ENCODE measurements around the gene CHRNE. TPM values are rescaled to one million over a fixed set of nuclear protein-coding genes. Genes with fewer than 3 reads are reported as not detected.
"Not testable (repeated sequence)": the region's sequence is repeated elsewhere in the genome, so short reads cannot be mapped to it uniquely, and the experiment has no call there.

CHRNE gene
- total and polyA plus RNA-seq, 2 donors (not counting 1 experiment from before 2014, with no cell fraction given) = 0.99 to 4.7 TPM

DNA sequence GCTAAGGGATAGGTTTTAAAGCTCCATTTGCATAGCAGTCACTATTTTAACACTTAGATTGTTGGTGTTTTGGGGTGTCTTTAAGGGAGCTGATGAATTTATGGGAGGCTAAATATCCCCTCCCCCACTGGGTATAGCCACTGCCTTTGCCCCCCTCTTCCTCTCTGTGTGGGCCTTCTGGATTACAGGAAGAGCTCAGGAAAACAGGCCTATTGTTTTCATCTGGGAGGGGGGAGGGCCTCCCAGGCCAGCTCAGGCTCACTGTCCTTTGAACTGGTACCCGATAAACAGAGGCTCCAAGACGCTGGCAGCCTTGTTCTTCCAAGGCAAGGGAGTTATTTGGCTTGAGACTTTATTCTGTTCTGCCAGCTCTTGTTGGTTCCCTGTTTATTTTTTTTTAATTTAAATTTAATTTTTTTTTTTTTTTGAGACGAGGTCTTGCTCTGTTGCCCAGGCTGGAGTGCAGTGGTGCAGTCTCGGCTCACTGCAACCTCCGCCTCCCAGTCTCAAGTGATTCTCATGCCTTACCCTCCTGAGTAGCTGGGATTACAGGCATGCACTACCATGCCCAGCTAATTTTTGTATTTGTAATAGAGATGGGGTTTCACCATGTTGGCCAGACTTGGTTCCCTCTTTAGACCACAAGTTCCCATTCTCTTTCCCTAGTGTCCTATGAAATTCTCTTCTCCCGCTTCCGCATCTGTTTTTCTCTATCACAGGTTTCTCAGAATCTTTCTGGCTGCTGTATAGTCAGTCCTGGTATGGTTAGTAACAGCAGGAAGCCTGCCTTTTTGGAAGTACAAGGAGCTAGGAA lies 44.6 kb downstream of the CHRNE start:
- Histone ChIP-seq H3K9ac (ENCODE audit: low read length) (no peak overlapping the region), H2AFZ (ENCODE audit: insufficient read depth, low read depth, low read length, poor library complexity, severe bottlenecking) (no peak overlapping the region), H3K27ac (ENCODE audit: low read length in 2 of 2) (no peak overlapping the region), H3K4me2 (replicated peaks; ENCODE audit: low read depth, low read length, poor library complexity, severe bottlenecking) (no peak overlapping the region), H4K20me1 (ENCODE audit: control insufficient read depth, insufficient read depth, low read length, poor library complexity, severe bottlenecking) (peaks cover 72% of the 10 kb centered on the region), H3K79me2 (ENCODE audit: control insufficient read depth, insufficient read depth, low read length) (peaks cover 63% of the 10 kb centered on the region), H3K9me3 (ENCODE audit: control extremely low read depth in 1 of 3, control insufficient read depth in 2 of 3, insufficient read depth in 1 of 3, low read length in 2 of 3) (no peaks in the 10 kb centered on the region), H3K27me3 (replicated peaks in 1 of 4; ENCODE audit: control extremely low read depth in 1 of 4, control insufficient read depth in 3 of 4, insufficient read depth in 4 of 4, low read length in 3 of 4) (no peaks in the 10 kb centered on the region), H3K4me3 (ENCODE audit: control extremely low read depth in 1 of 5, extremely low read depth in 1 of 5, insufficient read depth in 1 of 5, low read depth in 2 of 5, low read length in 4 of 5) (no peak overlapping the region), H3K4me1 (ENCODE audit: control insufficient read depth in 2 of 2, insufficient read depth in 2 of 2, low read length in 2 of 2) (no peaks in the 10 kb centered on the region), H3K36me3 (replicated peaks in 1 of 2; ENCODE audit: control extremely low read depth in 1 of 2, control insufficient read depth in 1 of 2, extremely low read depth in 1 of 2, insufficient read depth in 2 of 2, low read length in 1 of 2) (peaks cover 2 to 31% of the 10 kb centered on the region in 2 experiments)
- Mint-ChIP-seq H3K27ac (no peak overlapping the region), H3K4me1 (peaks cover 7% of the 10 kb centered on the region), H3K27me3 (no peaks in the 10 kb centered on the region), H3K9me3 (ENCODE audit: insufficient read depth) (no peaks in the 10 kb centered on the region), H3K4me3 (no peak overlapping the region)
- ChIA-PET CTCF (interaction anchor here (0.8 kb wide), 2 partner anchors 9 to 21 kb away, joined by 3 to 4 read pairs; no protein-coding TSS in a partner anchor), POLR2A (interaction anchor here (0.6 kb wide), 1 partner anchor 12 kb away, joined by 3 read pairs; no protein-coding TSS in a partner anchor)
- TF ChIP-seq, protein P1, sequence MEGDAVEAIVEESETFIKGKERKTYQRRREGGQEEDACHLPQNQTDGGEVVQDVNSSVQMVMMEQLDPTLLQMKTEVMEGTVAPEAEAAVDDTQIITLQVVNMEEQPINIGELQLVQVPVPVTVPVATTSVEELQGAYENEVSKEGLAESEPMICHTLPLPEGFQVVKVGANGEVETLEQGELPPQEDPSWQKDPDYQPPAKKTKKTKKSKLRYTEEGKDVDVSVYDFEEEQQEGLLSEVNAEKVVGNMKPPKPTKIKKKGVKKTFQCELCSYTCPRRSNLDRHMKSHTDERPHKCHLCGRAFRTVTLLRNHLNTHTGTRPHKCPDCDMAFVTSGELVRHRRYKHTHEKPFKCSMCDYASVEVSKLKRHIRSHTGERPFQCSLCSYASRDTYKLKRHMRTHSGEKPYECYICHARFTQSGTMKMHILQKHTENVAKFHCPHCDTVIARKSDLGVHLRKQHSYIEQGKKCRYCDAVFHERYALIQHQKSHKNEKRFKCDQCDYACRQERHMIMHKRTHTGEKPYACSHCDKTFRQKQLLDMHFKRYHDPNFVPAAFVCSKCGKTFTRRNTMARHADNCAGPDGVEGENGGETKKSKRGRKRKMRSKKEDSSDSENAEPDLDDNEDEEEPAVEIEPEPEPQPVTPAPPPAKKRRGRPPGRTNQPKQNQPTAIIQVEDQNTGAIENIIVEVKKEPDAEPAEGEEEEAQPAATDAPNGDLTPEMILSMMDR (IDR thresholded peaks at IDR 0.05) = no peak
- TF ChIP-seq EZH2 (IDR thresholded peaks at IDR 0.05; ENCODE audit: borderline replicate concordance, insufficient read depth, low read depth, low read length, poor library complexity, severe bottlenecking) = no peak
- no peak for ATAC-seq (ENCODE audit: low read depth)
- WGBS (ENCODE audit: insufficient coverage) = 76% methylated on average over 2 of the region's 7 CpGs
- intact Hi-C loops (cut with micrococcal nuclease) = no loop called here
- DNase-seq = no peak

DNA sequence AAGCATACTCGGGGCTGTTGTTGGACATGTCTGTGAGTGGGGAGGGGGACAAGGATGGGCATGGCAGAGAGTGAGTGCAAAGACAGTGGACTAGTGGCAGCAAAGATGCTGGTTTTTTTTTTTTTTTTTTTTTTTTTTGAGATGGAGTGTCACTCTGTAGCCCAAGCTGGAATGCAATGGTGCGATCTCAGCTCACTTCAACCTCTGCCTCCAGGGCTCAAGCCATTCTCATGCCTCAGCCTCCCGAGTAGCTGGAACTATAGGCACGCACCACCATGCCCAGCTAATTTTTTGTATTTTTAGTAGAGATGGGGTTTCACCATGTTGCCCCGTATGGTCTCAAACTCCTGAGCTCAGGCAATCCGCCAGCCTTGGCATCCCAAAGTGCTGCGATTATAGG lies 45.6 kb downstream of the CHRNE start:
- H3K9me3 Mint-ChIP-seq (ENCODE audit: insufficient read depth); H3K27me3 Mint-ChIP-seq; H2AFZ ChIP-seq (ENCODE audit: insufficient read depth, low read depth, low read length, poor library complexity, severe bottlenecking); DNase-seq; ATAC-seq (ENCODE audit: low read depth); H3K27me3 ChIP-seq (replicated peaks in 1 of 4; ENCODE audit: control extremely low read depth in 1 of 4, control insufficient read depth in 3 of 4, insufficient read depth in 4 of 4, low read length in 3 of 4); H3K4me2 ChIP-seq (replicated peaks; ENCODE audit: low read depth, low read length, poor library complexity, severe bottlenecking); H3K4me1 ChIP-seq (ENCODE audit: control insufficient read depth in 2 of 2, insufficient read depth in 2 of 2, low read length in 2 of 2); intact Hi-C loops (cut with micrococcal nuclease); H3K27ac ChIP-seq (ENCODE audit: low read length in 2 of 2); H3K4me3 ChIP-seq (ENCODE audit: control extremely low read depth in 1 of 5, extremely low read depth in 1 of 5, insufficient read depth in 1 of 5, low read depth in 2 of 5, low read length in 4 of 5); H3K27ac Mint-ChIP-seq; H3K9ac ChIP-seq (ENCODE audit: low read length); H3K4me3 Mint-ChIP-seq; H3K9me3 ChIP-seq (ENCODE audit: control extremely low read depth in 1 of 3, control insufficient read depth in 2 of 3, insufficient read depth in 1 of 3, low read length in 2 of 3); H3K4me1 Mint-ChIP-seq: not testable (repeated sequence)
- WGBS (ENCODE audit: insufficient coverage) = 97% methylated on average over 3 of the region's 7 CpGs
- POLR2A ChIA-PET = interaction anchor here (0.6 kb wide), 1 partner anchor 13 kb away, joined by 3 read pairs; no protein-coding TSS in a partner anchor
- H3K36me3 ChIP-seq (replicated peaks in 1 of 2; ENCODE audit: control extremely low read depth in 1 of 2, control insufficient read depth in 1 of 2, extremely low read depth in 1 of 2, insufficient read depth in 2 of 2, low read length in 1 of 2) = peaks cover 2 to 31% of the 10 kb centered on the region in 2 experiments
- CTCF ChIA-PET = interaction anchor here (0.8 kb wide), 2 partner anchors 8 to 22 kb away, joined by 3 to 4 read pairs; no protein-coding TSS in a partner anchor
- peaks cover 73% of the 10 kb centered on the region for H4K20me1 ChIP-seq (ENCODE audit: control insufficient read depth, insufficient read depth, low read length, poor library complexity, severe bottlenecking)
- H3K79me2 ChIP-seq (ENCODE audit: control insufficient read depth, insufficient read depth, low read length) = peaks cover 62% of the 10 kb centered on the region

Data from B cell (primary cell).